Muscle of back (tissue), 11 donors: ENCODE data around the gene SEMA7A. TPM values are rescaled to one million over a fixed set of nuclear protein-coding genes. Genes with fewer than 3 reads are reported as not detected.

Source experiments
- DNase-seq, 3 donors: peaks; one replicate each; pipeline versions ENCODE4 v3.0.0 to v3.0.0-alpha.2; 2013
- polyA plus RNA-seq, 10 donors: library from polyadenylated mRNA; unstranded; fragments of 120-200 nt; gene quantifications; one replicate each; pipeline ENCODE4 v1.2.1, GENCODE V29; 2013; ENCODE audit not compliant: insufficient read length in 10 of 10

The SEMA7A gene
- polyA plus RNA-seq, 10 donors = 3.2 to 7.6 (median 5.4) TPM

DNA sequence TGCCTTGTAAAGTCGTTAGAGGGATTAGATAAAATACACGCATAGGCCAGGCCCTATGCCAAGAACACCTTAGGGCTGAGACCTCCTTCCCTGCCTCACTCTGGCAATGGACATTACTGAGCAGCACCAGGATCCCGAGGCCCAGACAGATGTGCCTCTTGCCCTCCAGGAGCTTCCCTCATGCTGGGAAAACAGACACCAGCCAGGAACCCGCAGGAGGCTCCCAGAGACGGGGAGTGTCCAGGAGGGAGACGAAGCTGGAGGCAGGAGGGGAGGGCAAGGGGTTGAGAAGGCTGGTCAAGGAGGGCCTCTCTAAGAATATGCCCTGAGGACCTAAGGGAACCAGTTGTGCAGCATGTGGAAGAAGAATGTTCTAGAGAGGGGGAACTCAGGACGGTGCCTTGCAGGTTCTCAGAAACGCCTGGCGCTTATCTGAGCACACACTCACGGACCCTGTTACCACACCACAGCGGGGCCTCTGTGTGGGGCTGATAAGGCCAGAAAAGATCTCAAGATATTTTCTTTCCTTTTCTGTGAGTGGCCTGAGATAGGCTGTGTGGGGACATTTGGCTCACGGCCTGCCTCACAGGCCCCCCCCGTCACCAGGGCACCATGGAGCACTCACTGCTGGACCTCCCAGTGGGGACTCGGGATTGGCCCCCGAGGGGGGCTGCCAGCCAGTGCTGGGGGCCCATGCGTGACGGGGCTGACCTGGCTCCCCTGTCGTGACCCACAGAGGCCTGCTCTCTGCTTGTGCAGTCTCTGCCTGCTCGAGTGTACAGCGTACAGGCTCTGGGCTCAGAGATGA lies 44.3 kb downstream of the SEMA7A start:
- no peak for DNase-seq

DNA sequence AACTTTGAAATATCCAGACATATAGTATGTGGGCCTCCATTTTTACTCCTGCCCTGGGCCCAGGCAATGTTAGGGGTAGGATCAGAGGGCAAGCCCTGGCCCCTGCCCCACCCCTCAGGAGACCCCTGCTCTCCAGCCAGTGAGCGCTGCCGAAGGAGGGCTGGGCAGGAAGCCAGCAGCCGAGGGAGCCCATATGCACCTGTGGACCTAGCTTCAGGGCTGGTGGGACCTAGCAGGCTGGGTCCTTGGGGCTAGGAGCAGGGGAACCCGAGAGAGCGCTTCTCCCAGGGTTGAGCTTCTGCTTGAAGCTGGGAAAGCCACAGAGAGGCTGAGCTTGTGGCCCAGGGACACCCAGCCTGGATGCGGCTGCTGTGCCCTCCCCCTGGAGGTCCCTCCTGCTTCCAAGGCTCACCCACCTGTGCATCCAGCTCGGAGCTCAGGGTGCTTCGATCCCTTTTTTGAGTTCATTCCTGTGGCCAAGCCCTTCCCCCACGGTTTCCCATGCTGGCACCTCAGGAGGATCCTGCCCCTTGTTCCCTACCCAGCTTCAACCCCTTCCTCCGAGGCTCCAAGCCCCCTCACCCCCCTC lies 45.3 kb downstream of the SEMA7A start:
- DNase-seq = no peak

DNA sequence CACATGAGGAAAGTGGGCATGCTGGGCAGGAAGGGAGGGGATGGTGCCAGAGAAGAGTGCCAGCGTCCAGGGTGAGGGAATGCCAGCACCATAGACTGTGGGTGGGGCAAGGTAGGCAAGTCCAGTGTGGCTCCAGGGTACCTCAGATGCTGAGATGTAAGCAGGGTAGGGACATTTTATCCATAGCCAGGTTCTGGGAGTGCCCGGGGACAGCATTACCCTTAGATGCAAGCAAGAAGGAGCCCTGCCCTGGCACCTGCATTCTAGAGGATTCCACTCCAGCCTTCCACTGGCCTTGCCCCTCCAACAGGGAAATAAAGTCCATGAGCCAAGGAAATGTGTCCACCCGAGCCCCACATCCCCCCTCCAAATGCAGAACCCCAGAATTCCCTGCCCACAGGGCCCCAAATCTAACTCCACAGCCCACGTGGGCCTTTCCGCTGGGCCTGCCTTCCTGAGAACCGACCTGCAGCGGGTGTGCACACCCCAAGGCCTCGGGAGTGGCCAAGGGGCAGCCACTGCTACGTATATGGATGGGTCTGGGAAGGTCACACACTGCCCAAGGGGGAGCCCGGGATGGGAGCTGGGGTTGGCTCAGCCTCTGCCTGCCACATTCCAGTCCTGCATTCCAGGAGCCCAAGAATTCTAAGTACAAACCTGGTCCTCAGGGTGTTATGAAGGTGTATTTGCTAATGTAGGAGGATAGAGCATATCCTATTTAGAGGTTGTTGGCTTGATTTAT lies 46.0 kb downstream of the SEMA7A start:
- DNase-seq = no peak

DNA sequence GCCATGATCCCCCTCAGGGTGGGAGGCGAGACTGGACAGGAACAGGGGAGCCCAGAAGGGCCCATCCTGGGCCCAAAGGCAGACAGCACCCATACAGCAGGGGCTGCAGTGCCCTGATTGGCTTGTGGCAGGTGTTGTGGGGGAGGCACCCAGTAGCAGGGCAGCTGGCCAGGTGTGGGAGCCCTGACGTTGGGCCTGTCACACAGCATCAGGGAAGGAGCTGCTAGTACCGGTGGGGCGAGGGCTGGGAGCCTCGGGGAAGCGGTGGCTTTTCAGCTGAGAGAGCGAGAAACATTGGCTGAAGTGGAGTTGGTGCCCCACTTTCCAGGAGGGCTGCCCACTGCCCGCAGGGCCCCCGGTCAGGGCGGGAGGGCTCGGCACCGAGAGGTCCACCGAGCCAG lies 46.6 kb downstream of the SEMA7A start:
- no peak for DNase-seq

DNA sequence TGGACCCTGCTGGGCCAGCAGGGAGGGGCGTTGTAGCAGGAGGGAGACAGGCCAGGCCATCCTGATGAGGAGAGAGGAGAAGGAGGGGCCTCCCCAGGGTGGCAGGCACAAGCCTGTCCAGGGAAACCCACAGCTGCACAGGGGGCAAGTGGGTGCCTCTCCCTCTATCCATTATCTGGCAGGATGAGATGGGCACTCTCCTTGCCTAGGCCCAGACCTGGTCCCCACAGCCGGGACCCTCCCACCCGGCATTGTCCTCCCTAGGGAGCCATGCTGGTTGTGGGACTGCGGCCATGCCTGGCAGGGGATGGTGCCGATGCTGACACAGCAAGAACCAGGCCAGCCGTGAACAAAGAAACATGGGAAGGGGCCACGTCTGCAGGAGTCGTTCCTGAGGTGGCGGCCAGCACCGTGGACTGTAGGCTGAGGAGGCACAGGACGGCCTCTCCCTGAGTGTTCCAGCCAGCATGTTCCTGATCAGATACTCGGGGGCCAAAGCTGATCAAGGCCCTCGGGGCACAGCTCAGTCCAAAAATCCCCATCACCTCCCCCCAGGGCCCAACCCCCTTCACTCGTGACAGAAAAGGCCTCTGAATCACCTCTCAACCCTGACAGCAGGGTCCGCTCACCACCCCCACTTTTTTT lies 47.1 kb downstream of the SEMA7A start:
- DNase-seq = no peak

DNA sequence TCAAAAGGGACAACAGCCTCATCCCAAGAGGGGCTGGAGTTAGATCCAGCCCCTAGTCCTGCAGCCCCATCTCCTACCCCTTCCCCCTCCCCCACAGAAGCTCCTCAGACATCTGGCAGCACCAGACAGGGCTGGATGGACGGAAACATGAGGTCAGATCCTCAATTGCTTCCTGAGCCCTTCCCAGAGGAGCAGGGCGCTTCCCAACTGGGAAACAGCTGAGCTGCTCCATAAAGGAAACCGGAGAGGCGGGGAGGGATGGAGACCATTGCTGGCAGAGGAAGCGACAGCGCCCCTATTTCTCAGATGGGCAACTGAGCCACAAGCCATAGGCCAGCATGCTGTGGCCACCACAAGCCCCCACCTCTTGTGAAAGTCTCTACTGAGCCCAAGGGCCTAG lies 48.0 kb downstream of the SEMA7A start:
- peak in 1 of 3 donors; percentile 51 for DNase-seq

DNA sequence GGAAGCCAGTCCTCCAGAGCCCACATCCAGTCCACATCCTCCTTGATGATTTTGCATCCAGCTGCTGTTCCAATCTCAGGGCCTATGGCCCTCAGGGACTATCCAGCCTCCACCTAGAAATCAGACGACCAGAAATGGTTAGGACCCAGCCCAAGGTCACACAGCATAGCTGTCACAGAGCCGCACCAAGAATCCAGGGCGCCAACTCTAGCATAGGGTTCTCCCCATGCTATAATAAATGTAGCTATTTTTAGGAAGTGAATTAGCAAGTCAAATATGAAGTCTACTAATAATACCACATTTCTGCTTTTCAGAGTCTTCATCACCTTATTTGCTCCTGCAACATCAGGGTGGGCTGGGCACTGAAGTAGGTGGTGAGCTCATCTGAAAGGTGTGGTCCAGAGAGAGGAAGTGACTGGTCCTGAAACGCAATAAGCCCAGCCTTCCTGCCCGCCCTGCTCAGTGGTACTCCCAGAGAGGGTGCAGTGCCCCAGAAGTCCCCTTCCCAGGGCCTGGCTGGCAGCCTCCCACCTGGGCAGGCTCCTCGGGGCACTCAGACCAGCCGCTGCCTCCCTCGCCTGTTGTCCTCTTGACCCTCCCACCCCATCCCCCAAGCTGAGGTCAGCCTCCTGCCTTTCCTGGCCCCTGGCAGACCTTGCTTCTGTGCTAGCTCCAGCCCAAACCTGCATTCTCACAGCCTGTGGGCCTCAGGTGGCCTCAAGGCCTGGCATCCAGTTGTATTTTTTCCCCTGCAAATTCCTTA lies 48.7 kb downstream of the SEMA7A start:
- peak in 1 of 3 donors; percentile 57 for DNase-seq

DNA sequence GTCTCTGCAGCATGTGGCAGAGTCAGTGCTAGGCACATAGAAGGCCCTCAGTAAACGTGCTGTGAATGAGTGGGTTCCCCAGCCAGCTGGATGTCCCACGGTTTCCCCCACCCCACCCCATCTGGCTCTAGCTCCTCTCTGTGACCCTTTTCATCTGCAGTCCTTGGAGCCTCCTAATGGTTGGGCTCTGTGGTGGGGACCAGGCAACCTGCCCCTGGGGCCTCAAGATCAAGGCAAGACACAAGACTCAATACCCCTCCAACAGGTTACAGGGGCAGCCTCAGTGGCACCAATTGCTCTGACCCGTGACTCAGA lies 49.2 kb downstream of the SEMA7A start:
- no peak for DNase-seq

DNA sequence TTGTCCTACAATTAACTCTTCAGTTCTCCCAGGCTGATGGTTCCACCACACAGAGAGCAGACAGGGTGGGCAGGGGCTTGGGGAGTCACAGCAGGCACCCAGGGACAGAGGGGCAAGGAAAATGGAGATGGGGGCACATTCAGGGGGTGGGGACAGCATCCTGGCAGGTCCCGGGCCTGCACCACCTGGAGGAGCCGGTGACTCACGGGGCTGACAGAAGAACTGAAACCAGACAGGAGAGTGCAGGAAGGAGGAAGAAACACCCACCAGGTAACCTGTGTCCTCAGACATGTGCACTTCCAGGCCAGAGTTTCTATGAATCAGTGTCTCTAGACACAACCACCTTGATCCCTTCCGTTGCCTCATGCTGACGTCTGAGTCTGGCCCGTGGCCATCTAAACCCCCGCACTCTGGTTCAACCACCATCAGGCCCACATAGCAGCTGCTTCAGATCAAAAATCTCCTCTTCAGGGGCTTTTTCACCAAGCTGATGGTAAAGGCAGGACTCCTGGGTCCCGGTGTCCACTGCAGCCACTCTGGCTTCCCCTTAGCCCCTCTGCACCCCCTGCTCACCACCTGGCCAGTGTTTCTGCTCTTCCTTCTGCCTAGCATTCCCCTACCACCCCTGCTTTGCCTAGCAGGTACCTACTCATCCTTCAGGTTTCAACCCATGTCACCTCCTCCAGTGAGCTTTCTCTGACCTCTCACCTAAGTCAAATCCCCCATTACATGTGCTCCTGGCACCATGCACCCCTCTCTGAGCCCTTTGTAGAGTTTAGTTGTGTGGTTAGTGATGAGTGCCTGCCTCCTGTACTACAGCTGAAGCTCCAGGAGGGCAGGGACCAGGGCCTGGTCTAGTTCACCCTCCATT lies 49.8 kb downstream of the SEMA7A start:
- DNase-seq = no peak

DNA sequence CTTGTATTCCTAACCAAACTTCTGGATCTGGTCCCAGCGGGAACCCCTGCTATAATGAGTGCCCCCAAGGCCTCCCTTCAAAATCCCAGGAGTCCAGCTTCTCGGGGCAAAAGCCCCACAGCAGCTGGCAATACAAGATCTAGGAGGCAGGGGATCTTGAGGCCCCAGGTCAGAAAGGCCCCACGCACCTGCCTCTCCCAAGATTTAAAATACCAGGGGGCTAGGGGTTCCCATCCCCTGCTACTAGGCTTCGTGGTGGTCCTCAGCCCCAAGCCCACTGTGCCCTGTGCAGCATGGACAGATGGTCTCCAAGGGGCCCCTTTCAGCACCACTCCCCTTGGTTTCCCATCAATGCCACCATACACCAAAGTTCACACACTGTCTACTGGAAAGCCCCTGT lies 50.5 kb downstream of the SEMA7A start:
- no peak for DNase-seq

DNA sequence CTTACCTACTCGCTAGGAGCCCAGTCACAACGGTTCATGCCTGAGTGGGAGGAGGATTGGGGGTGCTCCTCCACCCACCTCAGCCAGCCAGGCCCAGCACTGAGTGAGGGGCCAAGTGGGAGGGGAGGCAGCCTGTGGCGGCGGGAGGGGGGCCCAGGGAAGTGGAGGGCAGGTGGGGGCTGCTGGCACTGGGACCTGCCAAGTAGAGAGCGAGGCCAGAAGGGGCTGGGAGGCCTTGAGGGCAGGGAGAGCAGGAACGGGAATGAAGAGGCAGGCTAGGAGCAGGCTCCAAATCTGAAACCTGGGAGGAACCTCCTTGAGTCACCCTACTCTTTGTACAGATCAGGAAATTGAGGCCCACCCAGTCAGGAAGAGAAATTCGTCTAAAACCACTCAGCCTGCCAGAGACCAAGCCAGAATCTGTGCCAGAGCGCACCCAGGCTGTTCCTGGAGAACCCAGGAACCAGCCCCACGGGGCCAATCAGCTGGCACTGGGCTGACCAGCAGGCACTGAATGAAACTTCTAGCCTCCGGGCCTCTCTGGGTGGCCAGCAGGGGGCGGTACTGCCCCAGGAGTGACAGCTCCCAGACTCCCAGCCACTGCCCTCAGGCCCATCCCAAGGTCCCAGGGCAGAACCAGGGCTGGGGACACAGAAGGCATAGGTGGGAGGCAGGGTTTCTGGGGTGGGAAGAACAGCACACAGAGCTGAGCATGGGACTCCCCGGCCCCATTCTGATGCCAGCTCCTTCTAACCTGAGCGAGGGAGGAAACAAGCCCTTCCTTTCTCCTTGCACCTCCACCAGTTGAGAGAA lies 51.5 kb downstream of the SEMA7A start:
- DNase-seq = peak in 2 of 3 donors; percentile 82 to 89

DNA sequence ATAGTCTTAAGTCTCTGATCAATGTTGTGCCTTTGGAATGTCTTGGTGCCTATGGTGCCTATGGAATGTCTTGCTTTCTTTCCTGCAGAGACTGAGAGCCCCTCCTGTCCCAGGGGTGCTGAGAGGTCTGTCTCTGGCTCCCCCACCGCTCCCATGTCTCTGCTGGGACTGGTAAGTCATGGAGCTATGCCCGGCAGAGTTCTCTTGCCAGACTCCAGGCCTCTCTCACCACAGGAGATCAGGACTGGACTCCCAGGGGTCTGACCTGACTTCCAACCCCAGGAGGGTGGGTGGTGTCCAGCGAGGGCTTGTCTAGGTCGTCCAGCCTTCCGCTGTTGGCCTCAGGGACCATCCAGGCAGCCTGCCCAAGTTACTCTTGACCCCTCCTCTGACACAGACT lies 52.3 kb downstream of the SEMA7A start:
- peak in 1 of 3 donors; percentile 18 for DNase-seq

DNA sequence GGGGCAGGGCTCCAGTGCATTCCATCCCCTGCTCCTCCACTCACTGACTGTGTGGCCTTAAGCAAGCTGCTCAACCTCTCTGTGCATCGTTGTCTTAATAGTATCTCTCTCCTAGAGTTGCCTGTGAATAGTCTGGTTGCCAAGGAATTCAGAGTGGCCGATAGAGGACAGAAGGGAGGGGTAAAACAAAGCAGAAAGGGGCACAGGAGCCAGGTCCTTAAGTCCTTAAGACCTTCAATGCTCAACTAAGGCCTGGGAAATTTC lies 52.6 kb downstream of the SEMA7A start:
- DNase-seq = peak in 1 of 3 donors; percentile 4

DNA sequence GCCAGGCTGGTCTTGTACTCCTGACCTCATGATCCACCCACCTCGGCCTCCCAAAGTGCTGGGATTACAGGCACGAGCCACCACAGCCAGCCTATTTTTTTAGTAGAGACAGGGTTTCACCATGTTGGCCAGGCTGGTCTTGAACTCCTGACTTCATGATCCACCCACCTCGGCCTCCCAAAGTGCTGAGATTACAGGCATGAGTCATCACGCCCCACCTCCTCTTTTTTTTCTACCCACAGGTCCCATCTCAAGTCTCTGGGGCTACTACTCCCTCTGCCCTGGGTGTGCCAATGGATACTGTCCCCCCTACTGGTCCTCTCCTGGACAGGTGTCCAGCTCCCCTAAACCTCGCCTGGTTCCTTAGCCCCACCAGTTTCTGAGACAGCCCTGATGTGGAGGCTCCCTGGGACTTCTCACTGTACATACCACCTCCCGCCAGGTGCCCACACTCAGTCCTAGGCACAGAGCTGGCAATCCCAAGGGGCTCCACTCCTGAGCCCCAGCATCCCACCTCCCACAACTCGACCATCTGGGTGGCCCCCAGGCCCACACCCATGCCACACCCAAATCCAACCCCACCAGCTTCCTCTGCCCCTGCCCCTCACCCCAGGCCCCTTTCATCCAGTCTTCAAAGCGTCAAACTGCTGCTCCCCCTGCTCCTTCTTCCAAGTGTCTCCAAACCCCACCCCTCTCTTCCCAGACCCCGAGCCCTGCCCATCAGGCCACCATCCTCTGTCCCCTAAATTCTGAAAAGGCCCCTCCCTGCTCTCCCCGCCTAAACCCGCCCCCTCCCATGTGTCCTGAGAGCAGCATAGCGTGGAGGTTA lies 53.2 kb downstream of the SEMA7A start:
- no peak for DNase-seq

DNA sequence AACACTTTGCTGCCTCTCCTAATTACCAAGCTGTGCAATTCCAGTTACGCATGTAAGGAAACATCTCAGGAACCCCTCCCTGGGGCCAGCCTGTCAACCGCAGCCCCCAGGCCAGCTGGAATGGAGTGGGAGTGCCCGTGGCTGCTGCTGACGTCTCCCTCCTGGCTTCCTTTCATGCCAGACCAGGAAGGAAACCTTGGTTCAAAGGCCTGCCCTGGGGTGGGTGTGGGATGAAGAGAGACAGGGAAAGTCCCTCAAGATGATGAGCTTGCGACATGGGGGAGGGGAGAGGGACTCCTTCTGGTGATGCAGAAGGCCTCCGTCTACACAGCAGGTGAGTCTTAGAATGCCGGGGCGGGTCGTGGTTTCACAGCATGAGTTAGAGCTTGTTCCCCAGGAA lies 54.9 kb downstream of the SEMA7A start:
- DNase-seq = no peak

DNA sequence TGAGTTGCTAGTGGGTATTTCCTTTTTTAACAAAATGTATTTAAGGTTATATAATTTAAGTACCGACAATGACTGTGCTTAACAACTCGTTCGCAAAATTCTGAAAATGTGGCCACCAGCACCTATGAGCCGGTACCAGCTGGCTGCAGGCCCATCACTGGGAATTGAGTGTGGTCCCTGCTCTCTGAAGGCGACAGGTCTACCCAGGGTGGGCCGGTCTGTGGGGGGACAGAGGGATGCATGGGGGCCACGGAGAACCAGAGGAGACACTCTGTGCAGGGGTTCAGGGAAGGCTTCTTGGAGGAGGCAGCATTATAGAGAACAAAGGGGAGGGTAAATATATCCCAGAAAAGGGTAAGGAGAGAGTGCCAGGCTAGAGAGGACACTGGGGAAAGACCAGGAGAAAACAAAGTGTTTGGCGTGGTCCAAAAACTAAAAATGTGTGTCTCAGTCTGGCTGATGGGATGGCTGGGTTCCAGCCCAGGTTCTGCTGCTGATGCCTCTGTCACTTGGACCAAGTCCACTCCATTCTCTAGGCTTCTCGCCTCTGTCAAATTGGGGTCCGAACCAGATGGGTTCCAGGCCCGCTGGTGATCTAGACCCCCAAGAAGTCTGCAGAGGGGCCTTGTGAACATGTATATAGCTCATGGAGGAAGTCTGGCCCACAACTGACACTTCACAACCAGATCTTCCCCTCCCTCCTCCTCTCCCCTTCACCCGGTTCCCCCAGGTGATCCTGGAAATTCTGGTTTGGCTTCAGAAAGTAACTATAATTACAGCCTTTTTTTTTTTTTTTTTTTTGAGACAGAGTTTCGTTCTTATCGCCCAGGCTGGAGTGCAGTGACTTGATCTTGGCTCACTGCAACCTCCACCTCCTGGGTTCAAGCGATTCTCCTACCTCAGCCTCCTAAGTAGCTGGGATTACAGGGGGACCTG lies 55.7 kb downstream of the SEMA7A start:
- DNase-seq = no peak

DNA sequence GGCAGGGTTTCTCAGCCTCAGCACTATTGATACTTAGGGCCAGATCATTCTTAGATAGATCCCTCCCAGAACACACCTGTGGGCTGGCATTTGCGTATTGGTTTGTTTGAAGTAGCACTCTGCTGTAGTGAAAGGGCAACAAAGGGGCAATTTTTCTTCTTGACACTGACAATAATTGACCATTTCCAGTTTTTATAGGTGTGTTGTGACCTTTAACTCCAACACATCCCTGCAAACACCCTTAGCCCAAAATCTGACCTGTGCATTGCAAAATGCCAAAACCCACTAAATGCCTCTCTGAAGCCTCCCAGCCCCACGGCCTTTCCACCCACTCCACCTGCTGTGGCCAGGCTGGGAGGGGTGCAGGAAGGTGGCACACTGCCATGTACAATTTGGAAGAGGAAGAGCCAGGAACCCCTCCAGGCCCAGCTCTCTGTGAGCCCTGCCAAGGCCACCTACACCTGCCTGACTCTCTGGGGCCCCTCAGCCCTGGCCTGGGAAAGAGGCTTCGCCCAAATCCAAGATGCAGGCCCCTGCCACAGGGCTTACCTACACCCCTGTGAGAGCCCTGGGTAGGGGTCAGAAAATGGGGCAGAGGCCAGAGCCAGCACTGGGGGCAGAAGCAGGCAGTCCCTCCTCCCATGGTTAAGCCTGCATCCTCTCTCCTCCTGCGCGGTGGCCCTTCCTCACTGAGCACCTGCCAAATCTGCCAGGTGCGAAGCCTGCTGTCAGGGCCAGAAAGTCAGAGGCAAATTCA lies 56.8 kb downstream of the SEMA7A start:
- no peak for DNase-seq
